HepG2 (cell line): ENCODE results near the gene HEATR1. TPM values are rescaled to one million over a fixed set of nuclear protein-coding genes. Genes with fewer than 3 reads are reported as not detected.

Experiments
- DPF2 ChIP-seq: sonication (generic); formaldehyde crosslinking; IDR thresholded peaks from 2 replicates; pipeline ENCODE4 v1.4.0; 2020; ENCODE audit warnings: mild to moderate bottlenecking, low read depth, missing genetic modification reagents, borderline replicate concordance
- HNF4A ChIP-seq: sonication (generic); formaldehyde crosslinking; IDR thresholded peaks from 2 replicates; pipeline ENCODE4 v1.4.0; 2020; ENCODE audit warnings: missing genetic modification reagents
- HNRNPUL1 ChIP-seq: fragments of 200-400 bp; formaldehyde crosslinking; IDR thresholded peaks from 2 replicates; pipeline ENCODE4 v1.6.1; 2017; ENCODE audit warnings: low read depth, mild to moderate bottlenecking, low read length, moderate library complexity
- MAFK ChIP-seq, 2 experiments: IDR thresholded peaks in 1 of 2; conservative IDR thresholded peaks in 1 of 2; 2 replicates each; pipeline ENCODE4 v1.6.1; 2011; ENCODE audit warnings: improper control_type of control experiment in 2 of 2, low read length in 2 of 2
- NCOA1 ChIP-seq: sonication (generic); formaldehyde crosslinking; IDR thresholded peaks from 2 replicates; pipeline ENCODE4 v1.9.0; 2021; ENCODE audit warnings: missing genetic modification reagents
- SALL1 ChIP-seq: sonication (generic); formaldehyde crosslinking; IDR thresholded peaks from 2 replicates; pipeline ENCODE4 v1.8.0; 2022; ENCODE audit warnings: mild to moderate bottlenecking, missing genetic modification reagents
- ZBTB3 ChIP-seq: sonication (generic); formaldehyde crosslinking; IDR thresholded peaks from 2 replicates; pipeline ENCODE4 v1.4.0; 2020; ENCODE audit warnings: low read depth, mild to moderate bottlenecking, moderate library complexity, missing genetic modification reagents, borderline replicate concordance
- ZNF232 ChIP-seq: sonication (generic); formaldehyde crosslinking; IDR thresholded peaks from 2 replicates; pipeline ENCODE4 v1.4.0; 2020; ENCODE audit warnings: missing genetic modification reagents, borderline replicate concordance
- ZNF709 ChIP-seq: sonication (generic); formaldehyde crosslinking; IDR thresholded peaks from 2 replicates; pipeline ENCODE4 v1.5.0; 2020; ENCODE audit warnings: mild to moderate bottlenecking, missing genetic modification reagents
- polyA plus RNA-seq, 8 experiments: library from polyadenylated mRNA; depleted of rRNA in 3 of 8; stranded (reverse) in 7 of 8; unstranded in 1 of 8; fragments of >200 nt; fragmentation: Illumina TruSeq in 4 of 8; extraction: Trizol in 4 of 8; gene quantifications; 2 replicates each; pipeline versions ENCODE4 v1.2.1 to v1.2.3, GENCODE V29; 2011 to 2016; ENCODE audit warnings: low read depth in 4 of 8, missing spikeins in 1 of 8, mixed read lengths in 1 of 8; ENCODE audit not compliant: insufficient read depth in 1 of 8
- total RNA-seq, 5 experiments: library from RNA; depleted of rRNA; stranded (reverse); fragments of >200 nt; fragmentation: Illumina TruSeq; extraction: Trizol; gene quantifications; 2 replicates each; pipeline ENCODE4 v1.2.3, GENCODE V29; 2016; ENCODE audit warnings: low read depth in 1 of 5
- TF ChIP-seq, protein P1 (sequence below): sonication (generic); formaldehyde crosslinking; IDR thresholded peaks from 2 replicates; pipeline ENCODE4 v1.5.1; 2020; ENCODE audit warnings: missing genetic modification reagents, mild to moderate bottlenecking, borderline replicate concordance
- TF ChIP-seq, protein P2 (sequence below): sonication (generic); formaldehyde crosslinking; IDR thresholded peaks from 2 replicates; pipeline ENCODE4 v1.5.0; 2020; ENCODE audit warnings: mild to moderate bottlenecking, missing genetic modification reagents, borderline replicate concordance
- TF ChIP-seq, protein P3 (sequence below): sonication (generic); formaldehyde crosslinking; IDR thresholded peaks from 2 replicates; pipeline ENCODE4 v1.4.0; 2020; ENCODE audit warnings: missing genetic modification reagents
- TF ChIP-seq, protein P4 (sequence below): sonication (generic); formaldehyde crosslinking; IDR thresholded peaks from 2 replicates; pipeline ENCODE4 v1.5.0; 2020; ENCODE audit warnings: mild to moderate bottlenecking, missing genetic modification reagents

Gene HEATR1
- total and polyA plus RNA-seq, 2 of the 13 experiments (the other 11 are each of a cell fraction or from before 2014, with no cell fraction given): 10.2 to 45.8 TPM

DNA sequence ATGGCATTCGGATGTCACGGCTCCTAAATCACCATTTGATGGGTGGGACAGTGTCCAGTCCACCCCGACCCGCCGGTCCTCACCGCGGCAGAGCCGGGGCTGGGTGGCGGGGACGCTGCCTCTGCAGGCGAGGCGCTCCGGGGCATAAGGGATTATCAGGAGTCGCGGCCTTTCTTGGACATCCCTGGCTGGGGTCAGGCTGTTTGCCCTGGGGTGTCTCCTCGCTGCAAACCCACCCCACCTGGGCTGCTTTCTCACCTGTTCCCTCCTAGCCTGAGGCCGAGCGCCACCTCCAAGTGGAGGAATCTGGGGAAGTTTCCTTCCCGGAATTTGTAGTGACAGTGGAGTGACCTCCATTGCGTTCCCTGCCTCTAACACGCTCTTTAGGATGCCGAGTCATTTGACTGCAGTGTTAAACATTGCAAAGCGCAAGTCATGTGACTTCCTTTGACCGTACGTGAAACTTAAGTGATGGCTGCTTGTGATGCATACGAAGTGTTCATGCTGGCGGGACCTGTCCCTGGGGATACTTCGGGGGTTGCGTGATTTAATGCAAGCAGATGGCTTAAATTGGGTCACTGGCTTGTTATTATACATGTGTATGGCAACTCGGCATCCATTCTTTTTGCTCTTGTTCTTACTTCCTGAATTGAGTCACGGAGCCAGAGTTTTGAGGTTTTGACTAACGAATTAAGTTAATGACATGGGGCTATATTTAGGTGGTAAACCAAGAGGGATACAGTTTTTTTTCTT is 80.0 kb downstream of the HEATR1 start (continued):
- no peak for TF ChIP-seq NCOA1 (CRISPR knock-in tag)
- TF ChIP-seq ZBTB3 (CRISPR knock-in tag): no peak
- TF ChIP-seq, protein P1, sequence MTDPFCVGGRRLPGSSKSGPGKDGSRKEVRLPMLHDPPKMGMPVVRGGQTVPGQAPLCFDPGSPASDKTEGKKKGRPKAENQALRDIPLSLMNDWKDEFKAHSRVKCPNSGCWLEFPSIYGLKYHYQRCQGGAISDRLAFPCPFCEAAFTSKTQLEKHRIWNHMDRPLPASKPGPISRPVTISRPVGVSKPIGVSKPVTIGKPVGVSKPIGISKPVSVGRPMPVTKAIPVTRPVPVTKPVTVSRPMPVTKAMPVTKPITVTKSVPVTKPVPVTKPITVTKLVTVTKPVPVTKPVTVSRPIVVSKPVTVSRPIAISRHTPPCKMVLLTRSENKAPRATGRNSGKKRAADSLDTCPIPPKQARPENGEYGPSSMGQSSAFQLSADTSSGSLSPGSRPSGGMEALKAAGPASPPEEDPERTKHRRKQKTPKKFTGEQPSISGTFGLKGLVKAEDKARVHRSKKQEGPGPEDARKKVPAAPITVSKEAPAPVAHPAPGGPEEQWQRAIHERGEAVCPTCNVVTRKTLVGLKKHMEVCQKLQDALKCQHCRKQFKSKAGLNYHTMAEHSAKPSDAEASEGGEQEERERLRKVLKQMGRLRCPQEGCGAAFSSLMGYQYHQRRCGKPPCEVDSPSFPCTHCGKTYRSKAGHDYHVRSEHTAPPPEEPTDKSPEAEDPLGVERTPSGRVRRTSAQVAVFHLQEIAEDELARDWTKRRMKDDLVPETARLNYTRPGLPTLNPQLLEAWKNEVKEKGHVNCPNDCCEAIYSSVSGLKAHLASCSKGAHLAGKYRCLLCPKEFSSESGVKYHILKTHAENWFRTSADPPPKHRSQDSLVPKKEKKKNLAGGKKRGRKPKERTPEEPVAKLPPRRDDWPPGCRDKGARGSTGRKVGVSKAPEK: no peak
- TF ChIP-seq DPF2: no peak
- TF ChIP-seq, protein P2, sequence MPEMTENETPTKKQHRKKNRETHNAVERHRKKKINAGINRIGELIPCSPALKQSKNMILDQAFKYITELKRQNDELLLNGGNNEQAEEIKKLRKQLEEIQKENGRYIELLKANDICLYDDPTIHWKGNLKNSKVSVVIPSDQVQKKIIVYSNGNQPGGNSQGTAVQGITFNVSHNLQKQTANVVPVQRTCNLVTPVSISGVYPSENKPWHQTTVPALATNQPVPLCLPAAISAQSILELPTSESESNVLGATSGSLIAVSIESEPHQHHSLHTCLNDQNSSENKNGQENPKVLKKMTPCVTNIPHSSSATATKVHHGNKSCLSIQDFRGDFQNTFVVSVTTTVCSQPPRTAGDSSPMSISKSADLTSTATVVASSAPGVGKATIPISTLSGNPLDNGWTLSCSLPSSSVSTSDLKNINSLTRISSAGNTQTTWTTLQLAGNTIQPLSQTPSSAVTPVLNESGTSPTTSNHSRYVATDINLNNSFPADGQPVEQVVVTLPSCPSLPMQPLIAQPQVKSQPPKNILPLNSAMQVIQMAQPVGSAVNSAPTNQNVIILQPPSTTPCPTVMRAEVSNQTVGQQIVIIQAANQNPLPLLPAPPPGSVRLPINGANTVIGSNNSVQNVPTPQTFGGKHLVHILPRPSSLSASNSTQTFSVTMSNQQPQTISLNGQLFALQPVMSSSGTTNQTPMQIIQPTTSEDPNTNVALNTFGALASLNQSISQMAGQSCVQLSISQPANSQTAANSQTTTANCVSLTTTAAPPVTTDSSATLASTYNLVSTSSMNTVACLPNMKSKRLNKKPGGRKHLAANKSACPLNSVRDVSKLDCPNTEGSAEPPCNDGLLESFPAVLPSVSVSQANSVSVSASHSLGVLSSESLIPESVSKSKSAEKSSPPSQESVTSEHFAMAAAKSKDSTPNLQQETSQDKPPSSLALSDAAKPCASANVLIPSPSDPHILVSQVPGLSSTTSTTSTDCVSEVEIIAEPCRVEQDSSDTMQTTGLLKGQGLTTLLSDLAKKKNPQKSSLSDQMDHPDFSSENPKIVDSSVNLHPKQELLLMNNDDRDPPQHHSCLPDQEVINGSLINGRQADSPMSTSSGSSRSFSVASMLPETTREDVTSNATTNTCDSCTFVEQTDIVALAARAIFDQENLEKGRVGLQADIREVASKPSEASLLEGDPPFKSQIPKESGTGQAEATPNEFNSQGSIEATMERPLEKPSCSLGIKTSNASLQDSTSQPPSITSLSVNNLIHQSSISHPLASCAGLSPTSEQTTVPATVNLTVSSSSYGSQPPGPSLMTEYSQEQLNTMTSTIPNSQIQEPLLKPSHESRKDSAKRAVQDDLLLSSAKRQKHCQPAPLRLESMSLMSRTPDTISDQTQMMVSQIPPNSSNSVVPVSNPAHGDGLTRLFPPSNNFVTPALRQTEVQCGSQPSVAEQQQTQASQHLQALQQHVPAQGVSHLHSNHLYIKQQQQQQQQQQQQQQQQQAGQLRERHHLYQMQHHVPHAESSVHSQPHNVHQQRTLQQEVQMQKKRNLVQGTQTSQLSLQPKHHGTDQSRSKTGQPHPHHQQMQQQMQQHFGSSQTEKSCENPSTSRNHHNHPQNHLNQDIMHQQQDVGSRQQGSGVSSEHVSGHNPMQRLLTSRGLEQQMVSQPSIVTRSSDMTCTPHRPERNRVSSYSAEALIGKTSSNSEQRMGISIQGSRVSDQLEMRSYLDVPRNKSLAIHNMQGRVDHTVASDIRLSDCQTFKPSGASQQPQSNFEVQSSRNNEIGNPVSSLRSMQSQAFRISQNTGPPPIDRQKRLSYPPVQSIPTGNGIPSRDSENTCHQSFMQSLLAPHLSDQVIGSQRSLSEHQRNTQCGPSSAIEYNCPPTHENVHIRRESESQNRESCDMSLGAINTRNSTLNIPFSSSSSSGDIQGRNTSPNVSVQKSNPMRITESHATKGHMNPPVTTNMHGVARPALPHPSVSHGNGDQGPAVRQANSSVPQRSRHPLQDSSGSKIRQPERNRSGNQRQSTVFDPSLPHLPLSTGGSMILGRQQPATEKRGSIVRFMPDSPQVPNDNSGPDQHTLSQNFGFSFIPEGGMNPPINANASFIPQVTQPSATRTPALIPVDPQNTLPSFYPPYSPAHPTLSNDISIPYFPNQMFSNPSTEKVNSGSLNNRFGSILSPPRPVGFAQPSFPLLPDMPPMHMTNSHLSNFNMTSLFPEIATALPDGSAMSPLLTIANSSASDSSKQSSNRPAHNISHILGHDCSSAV (CRISPR knock-in tag): 0 out of 2 replicates have a peak, but pooled peaks have one; percentile 63
- TF ChIP-seq HNRNPUL1: no peak
- no peak for TF ChIP-seq MAFK (conservative IDR thresholded peaks at IDR 0.05 in 1 of 2, IDR thresholded peaks at IDR 0.05 in 1 of 2; ENCODE audit: low read length in 2 of 2)
- TF ChIP-seq, protein P3, sequence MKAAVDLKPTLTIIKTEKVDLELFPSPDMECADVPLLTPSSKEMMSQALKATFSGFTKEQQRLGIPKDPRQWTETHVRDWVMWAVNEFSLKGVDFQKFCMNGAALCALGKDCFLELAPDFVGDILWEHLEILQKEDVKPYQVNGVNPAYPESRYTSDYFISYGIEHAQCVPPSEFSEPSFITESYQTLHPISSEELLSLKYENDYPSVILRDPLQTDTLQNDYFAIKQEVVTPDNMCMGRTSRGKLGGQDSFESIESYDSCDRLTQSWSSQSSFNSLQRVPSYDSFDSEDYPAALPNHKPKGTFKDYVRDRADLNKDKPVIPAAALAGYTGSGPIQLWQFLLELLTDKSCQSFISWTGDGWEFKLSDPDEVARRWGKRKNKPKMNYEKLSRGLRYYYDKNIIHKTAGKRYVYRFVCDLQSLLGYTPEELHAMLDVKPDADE (CRISPR knock-in tag): no peak; the same call in 1 of the 2 replicates
- peak; percentile 59; the same call in 1 of the 2 replicates for TF ChIP-seq ZNF232 (CRISPR knock-in tag)
- TF ChIP-seq HNF4A (CRISPR knock-in tag): peak; percentile 22; the same call in 1 of the 2 replicates
- peak; percentile 11 for TF ChIP-seq SALL1 (CRISPR knock-in tag)
- no peak for TF ChIP-seq ZNF709 (CRISPR knock-in tag)
- TF ChIP-seq, protein P4, sequence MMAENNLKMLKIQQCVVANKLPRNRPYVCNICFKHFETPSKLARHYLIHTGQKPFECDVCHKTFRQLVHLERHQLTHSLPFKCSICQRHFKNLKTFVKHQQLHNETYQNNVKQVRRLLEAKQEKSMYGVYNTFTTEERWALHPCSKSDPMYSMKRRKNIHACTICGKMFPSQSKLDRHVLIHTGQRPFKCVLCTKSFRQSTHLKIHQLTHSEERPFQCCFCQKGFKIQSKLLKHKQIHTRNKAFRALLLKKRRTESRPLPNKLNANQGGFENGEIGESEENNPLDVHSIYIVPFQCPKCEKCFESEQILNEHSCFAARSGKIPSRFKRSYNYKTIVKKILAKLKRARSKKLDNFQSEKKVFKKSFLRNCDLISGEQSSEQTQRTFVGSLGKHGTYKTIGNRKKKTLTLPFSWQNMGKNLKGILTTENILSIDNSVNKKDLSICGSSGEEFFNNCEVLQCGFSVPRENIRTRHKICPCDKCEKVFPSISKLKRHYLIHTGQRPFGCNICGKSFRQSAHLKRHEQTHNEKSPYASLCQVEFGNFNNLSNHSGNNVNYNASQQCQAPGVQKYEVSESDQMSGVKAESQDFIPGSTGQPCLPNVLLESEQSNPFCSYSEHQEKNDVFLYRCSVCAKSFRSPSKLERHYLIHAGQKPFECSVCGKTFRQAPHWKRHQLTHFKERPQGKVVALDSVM: no peak
